GM18867 (cell line): ENCODE measurements around the gene KCP.

Experiments used
- ATAC-seq: cut with Tn5 transposase; IDR thresholded peaks from one replicate; pipeline ENCODE4 v1.9.1; 2021; ENCODE audit warnings: mild to moderate bottlenecking, moderate library complexity; ENCODE audit not compliant: unreplicated experiment

Gene KCP

GRCh38 chr7:128830231-128831177 is 80.0 kb downstream of the KCP start, which contains the start of gene FLNC:
TSS of gene FLNC (plus strand) at chr7:128830406. CDS start at chr7:128830638, 232 bp downstream.
- no peak for ATAC-seq

GRCh38 chr7:128829391-128830166 is 80.9 kb downstream of the KCP start:
- no peak for ATAC-seq

DNA sequence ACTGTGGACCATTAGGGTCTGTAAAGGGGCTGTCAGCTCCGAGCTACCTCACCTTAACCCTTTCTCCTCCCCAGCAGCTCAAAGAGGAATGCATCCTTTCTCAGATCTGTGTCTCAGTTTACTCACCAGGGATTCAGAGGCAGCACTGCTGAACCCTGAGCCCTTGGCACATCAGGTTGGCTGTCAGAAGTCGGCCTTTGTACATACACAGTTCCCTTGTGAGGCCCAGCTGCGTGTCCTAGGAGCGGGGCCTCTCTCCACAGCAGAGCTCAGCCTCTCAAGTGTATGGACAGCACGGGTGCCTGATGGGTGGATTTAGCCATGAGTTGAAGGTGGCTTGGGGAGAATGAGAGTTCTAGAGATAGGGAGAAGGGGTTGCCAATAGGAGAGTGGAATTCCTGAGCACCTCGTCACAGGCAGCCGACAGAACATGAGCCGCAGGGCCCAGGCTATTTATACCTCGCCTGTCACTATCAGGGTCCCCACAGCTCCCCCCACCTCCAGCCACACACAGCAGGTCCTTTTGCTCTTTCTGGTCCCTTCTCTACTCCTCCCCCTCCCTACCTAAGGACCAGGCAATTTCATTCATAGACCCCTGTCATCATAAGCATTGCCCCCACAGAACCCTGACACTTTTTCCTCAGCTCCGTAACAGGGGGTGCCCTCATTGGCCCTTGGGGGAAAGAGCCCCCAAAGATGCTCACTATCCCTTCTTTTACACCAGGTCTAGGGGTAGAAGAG is 82.4 kb downstream of the KCP start:
- ATAC-seq, result no peak

- ATAC-seq, result no peak
These were observed 83.1 kb downstream of the KCP start for GRCh38 chr7:128827248-128827958.

DNA sequence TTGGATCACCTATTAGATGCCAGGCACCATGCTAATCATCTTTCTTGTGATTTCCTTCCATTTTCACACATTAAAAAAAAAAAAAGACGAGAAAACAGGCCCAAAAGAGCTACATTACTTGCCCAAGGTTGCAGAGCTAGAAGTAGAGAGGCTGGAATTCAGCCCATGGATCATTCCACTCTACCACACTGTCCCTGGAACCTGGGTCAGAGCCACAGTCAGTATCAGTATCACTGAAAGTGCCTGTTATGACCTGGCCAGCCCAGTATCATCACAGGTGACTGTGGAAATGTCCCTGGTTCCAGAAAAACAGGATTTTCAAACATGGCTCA is 83.6 kb downstream of the KCP start:
- no peak for ATAC-seq
